ENCODE results near the gene CDK5RAP2. TPM values are rescaled to one million over a fixed set of nuclear protein-coding genes. Genes with fewer than 3 reads are reported as not detected.

Gene CDK5RAP2
- total and polyA plus RNA-seq, 10 of the 15 experiments (the other 5 are each of a cell fraction or from before 2014, with no cell fraction given): 16.2 to 53.5 (median 34.5) TPM

DNA sequence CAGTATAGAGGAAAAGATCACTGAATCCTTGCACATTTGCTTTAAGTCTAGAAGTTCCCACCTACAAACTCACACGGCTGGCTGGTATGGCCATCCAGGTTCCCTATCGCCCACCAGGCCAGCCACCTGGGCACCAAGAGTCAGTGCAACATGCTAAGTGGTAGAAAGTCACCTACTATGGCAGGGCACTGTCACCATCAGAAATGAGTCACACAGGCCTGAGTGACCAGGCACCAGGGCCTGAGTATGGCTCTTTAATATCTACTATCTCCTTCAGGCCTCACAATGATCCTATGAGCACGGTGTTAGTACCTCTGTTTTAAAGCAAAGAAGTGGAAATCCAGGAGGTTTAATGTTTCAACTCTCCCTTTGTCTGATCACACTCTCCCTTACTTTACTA is 156.2 kb downstream of the CDK5RAP2 start:
- BruUV-seq (replicated peaks): no TSS peak
- intact Hi-C loops (cut with micrococcal nuclease; ENCODE audit: unreplicated experiment) (no loop called here), in situ Hi-C loops (cut with MboI) (loop anchor here (5.0 kb wide), 1 partner anchor 48 kb away; no protein-coding TSS in a partner anchor)
- H4K20me1 ChIP-seq (ENCODE audit: control insufficient read depth, insufficient read depth): no peaks in the 10 kb centered on the region
- DNase-seq (ENCODE audit: low read depth, low spot score) (no peak), ATAC-seq (no peak), FAIRE-seq (no peak)
- CTCF ChIA-PET: no interaction called here
- H3K4me1 ChIP-seq (ENCODE audit: control insufficient read depth, insufficient read depth, low read length): no peaks in the 10 kb centered on the region
- TF ChIP-seq CHD2 (IDR thresholded peaks at IDR 0.05; ENCODE audit: borderline replicate concordance, low read depth, low read length) (no peak), IKZF1 (conservative IDR thresholded peaks at IDR 0.05) (no peak), CBFB (IDR thresholded peaks at IDR 0.05; ENCODE audit: low read depth) (no peak), ETV6 (conservative IDR thresholded peaks at IDR 0.05 in 1 of 2, IDR thresholded peaks at IDR 0.05 in 1 of 2; ENCODE audit: borderline replicate concordance in 1 of 2, low read depth in 1 of 2) (no peak), GABPA (IDR thresholded peaks at IDR 0.05; ENCODE audit: low read depth) (no peak), PAX5 (IDR thresholded peaks at IDR 0.05; ENCODE audit: borderline replicate concordance, low read depth, low read length) (no peak), BHLHE40 (IDR thresholded peaks at IDR 0.05; ENCODE audit: borderline replicate concordance in 1 of 2, low read depth in 2 of 2, low read length in 1 of 2) (no peak), ZNF24 (IDR thresholded peaks at IDR 0.05) (no peak), LARP7 (IDR thresholded peaks at IDR 0.05) (no peak), DPF2 (IDR thresholded peaks at IDR 0.05) (no peak), EGR1 (IDR thresholded peaks at IDR 0.05; ENCODE audit: borderline replicate concordance in 1 of 2, low read depth in 2 of 2, low read length in 2 of 2) (no peak), SKIL (IDR thresholded peaks at IDR 0.05; ENCODE audit: low read depth, poor library complexity, severe bottlenecking) (no peak), NFYA (IDR thresholded peaks at IDR 0.05; ENCODE audit: borderline replicate concordance, low read depth, low read length) (no peak)
- TF ChIP-seq, protein P1, sequence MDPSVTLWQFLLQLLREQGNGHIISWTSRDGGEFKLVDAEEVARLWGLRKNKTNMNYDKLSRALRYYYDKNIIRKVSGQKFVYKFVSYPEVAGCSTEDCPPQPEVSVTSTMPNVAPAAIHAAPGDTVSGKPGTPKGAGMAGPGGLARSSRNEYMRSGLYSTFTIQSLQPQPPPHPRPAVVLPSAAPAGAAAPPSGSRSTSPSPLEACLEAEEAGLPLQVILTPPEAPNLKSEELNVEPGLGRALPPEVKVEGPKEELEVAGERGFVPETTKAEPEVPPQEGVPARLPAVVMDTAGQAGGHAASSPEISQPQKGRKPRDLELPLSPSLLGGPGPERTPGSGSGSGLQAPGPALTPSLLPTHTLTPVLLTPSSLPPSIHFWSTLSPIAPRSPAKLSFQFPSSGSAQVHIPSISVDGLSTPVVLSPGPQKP (IDR thresholded peaks at IDR 0.05; ENCODE audit: low read depth, low read length): no peak
- no peaks in the 10 kb centered on the region for H3K79me2 ChIP-seq (ENCODE audit: control insufficient read depth, insufficient read depth, low read length)
- SMC1A ChIA-PET (ENCODE audit: uncharacterized antibody, unreplicated experiment): no interaction called here
- WGBS (ENCODE audit: insufficient coverage, insufficient replicate concordance, low lambda C conversion rate, missing lambda C conversion rate): 86% methylated on average over 3 of the region's 3 CpGs
- no peak overlapping the region for H3K27ac ChIP-seq (ENCODE audit: control insufficient read depth, insufficient read depth)
- H2AFZ ChIP-seq (ENCODE audit: control insufficient read depth, low read depth, low read length): no peak overlapping the region
- no peak overlapping the region for H3K4me2 ChIP-seq (ENCODE audit: control insufficient read depth, insufficient read depth)
- no peaks in the 10 kb centered on the region for H3K27me3 ChIP-seq (replicated peaks in 1 of 2; ENCODE audit: control insufficient read depth in 2 of 2, insufficient read depth in 2 of 2, low read length in 1 of 2)
- POLR2A ChIA-PET: no interaction called here
- RAD21 ChIA-PET (ENCODE audit: unreplicated experiment): no interaction called here
- H3K4me3 ChIP-seq: no peak overlapping the region
- H3K9ac ChIP-seq (ENCODE audit: control insufficient read depth, insufficient read depth, low read length): no peak overlapping the region
- H3K9me3 ChIP-seq (replicated peaks; ENCODE audit: control insufficient read depth, insufficient read depth, low read length): no peaks in the 10 kb centered on the region
- H3K36me3 ChIP-seq (ENCODE audit: control insufficient read depth in 2 of 2, insufficient read depth in 2 of 2, low read length in 1 of 2): peaks cover 2 to 15% of the 10 kb centered on the region in 2 experiments; a peak in 3 of 4 replicates
